EL (cell line): ENCODE measurements around the gene ZKSCAN8.

Experiments
- DNase-seq: peaks from one replicate; pipeline ENCODE4 v3.0.0-alpha.2; 2016

Gene ZKSCAN8

GRCh38 chr6:28140616-28141015 lies 1.1 kb upstream of the ZKSCAN8 start:
- no peak for DNase-seq

GRCh38 chr6:28142446-28142845 lies 763 bp downstream of the ZKSCAN8 start:
- DNase-seq = peak; percentile 21

DNA sequence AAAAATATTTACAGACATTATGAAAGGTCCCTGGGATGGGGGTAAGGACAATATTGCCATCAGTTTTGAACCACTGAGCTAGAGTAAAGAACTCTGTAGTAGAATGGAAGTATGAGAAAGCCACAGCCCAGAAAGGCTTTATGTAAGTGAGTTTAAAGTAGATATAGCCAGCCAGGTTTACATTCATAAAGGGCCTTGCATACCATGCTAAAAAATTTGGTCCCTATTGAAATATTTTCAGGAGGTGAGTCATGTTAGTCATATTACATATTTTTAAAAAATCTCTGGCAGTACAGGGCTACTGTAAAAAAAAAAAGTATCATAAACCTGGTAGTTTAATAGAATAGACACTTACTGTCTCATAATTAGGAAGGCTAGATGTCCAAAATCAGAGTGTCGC lies 3.5 kb downstream of the ZKSCAN8 start:
- peak; percentile 24 for DNase-seq

- no peak for DNase-seq
These were observed 10.8 kb downstream of the ZKSCAN8 start for GRCh38 chr6:28152531-28152930.

DNA sequence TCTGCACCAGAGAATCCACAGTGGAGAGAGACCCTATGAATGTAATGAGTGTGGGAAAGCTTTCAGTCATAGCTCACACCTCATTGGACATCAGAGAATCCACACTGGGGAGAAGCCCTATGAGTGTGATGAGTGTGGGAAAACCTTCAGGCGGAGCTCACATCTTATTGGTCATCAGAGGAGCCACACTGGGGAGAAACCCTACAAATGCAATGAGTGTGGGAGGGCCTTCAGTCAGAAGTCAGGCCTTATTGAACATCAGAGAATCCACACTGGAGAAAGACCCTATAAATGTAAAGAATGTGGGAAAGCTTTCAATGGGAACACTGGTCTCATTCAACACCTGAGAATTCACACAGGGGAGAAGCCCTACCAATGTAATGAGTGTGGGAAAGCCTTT lies 11.9 kb downstream of the ZKSCAN8 start:
- DNase-seq = no peak

GRCh38 chr6:28154357-28154756 lies 12.7 kb downstream of the ZKSCAN8 start:
- no peak for DNase-seq

DNA sequence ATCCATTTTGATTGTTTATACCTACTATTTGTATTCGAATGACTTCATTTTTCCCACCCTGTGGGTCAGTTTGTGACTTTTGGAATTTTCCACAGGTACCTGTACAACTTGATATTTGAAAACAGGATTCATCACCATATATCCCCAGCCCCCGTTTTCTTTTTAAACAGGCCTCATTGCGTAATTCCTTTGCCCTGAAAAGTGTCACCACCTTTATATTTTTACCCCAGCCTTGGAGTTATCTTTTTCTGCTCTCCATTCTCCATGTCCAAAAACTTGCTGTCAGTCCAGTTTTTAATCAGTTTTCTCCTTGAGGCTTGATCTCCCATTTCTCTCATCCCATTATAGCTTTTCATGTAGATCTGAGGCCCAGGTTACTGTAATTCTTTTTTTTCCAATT lies 16.6 kb downstream of the ZKSCAN8 start:
- no peak for DNase-seq

DNA sequence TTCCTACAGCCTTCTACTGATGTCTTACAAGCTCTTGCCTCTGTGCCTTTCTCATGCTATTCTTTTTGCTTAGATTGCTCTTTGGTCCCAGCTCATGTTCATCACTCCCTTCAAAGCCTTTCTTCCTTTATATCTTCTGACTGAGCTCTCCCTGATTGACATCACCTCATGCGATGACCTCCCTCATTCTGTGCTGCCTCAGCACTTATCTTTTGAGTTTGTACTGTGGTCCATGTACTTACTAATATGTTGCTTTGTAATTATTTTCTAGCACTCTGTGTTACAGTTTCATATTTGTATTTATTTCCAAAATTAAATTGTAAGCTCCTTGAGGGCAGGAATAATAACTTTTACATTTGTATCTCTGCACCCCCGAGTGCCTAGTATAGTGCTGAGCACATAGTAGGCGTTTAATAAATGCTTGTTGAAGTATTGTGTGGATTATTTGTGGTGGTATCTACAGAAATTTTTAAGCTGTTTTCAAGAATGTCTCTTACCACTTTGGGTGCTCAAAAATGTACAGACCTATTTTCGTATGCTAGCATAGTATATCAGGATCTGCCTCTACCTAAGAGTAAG lies 17.4 kb downstream of the ZKSCAN8 start:
- DNase-seq = no peak

- DNase-seq = peak; percentile 18
These were observed 18.6 kb downstream of the ZKSCAN8 start for GRCh38 chr6:28160233-28160632.

DNA sequence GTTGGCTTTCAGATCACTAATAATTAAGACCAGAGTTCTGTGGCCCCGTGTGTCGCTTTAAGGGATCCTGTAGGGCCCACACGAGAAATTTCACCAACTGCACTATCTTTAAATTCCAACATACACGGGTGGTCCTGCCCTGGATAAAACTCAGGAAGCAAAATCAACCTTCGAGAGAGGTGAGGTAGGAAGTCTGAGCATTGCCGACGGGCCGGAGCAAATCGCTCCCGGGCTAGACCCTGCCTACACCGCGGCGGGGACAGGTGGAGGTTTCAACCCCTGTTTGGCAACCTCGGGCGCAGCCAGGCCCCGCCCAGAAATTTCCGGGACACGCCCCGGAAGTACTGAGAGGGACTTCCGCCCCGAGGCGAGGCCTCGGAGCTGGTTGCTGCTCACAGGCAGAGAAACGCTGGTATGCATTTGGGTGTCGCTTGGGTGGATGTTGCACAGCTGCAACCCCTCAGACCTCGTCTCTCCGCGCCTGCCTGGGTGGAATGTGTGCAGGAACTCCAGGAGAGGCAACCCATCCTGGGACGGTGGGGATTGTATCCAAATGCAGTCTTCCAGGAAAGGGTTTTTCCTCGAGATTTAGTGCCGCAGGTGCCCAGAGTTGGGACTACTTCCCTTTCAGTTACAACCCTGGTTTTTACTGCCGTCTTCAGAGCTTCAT lies 19.9 kb downstream of the ZKSCAN8 start:
- peak; percentile 75 for DNase-seq

DNA sequence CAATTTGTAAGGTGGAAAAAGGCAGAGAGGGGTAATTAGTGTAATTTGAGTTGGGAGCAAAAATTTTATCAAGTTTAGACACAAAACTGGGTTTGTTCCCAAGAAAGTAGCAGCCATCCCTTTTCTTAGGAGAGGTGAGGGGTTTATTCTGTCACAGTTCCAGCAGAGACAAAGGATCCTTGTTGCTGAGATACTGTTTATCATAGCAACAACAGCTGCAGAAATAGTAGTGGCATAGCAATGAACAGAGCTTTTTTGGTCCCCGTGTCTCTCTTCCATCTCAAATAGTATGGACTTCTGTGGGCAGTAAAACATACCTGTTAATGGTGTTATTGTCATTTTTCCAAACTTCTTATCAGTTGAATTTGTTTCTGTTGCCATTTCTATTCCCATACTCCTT lies 23.9 kb downstream of the ZKSCAN8 start:
- no peak for DNase-seq

- DNase-seq = peak; percentile 94
These were observed 25.4 kb downstream of the ZKSCAN8 start for GRCh38 chr6:28167068-28167467.

DNA sequence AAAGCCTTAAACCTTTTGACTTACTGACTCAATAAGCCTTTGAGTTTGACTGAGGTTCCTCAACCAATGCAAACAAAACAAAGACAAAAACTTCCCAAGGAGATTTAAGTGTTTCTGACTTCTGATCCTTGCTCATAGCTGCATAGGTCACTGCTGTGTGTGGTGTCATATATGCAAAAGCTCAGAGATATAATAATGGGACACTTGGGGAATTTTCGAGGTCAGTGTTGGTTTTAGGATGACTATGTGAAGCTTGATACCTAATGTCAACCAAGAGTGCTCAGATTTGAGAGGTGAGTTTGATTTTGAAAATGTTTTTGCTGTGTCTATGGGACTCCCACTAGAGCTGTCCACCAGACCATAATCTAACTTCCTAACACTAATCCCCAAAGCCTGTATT lies 26.2 kb downstream of the ZKSCAN8 start:
- no peak for DNase-seq

GRCh38 chr6:28171271-28171670 lies 29.6 kb downstream of the ZKSCAN8 start:
- no peak for DNase-seq

DNA sequence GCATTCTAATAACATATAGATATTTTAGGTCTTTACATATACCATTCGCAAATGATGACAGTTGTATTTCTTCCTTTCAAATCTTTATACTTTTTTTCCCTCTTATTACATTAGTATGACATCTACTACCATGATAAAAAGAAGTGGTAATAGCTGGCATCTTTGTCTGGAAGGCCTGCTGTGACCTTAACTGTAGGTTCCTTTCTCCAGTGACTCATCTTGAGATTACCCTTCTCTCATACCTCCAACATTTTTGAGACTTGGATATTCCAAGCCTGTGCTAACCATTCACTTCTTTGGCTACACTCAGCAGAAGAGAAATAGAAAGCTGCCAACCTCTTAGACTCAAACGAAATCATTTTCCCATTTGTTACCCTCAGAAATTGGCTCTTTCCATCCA lies 30.3 kb downstream of the ZKSCAN8 start:
- DNase-seq = no peak

- no peak for DNase-seq
These were observed 34.7 kb downstream of the ZKSCAN8 start for GRCh38 chr6:28176373-28176772.

- DNase-seq = no peak
These were observed 40.6 kb downstream of the ZKSCAN8 start for GRCh38 chr6:28182255-28182654.

GRCh38 chr6:28188111-28188979 lies 46.7 kb downstream of the ZKSCAN8 start:
- DNase-seq = no peak

DNA sequence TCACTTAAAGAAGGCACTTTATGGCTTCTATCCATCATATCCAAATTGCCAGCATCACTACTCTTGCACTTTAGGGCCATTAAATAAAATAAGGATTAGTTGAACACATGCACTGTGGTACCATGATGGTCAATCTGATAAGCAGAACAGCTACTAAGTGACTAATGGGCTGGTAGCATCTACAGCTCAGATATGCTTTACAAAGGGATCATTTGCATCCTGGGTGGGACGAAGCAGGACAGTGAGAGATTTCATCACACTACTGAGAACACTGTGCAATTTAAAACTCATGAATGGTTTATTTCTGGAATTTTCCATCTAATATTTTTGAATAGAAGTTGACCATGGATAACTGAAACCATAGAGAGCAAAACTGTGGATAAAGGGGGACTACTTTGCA lies 58.3 kb downstream of the ZKSCAN8 start:
- no peak for DNase-seq

DNA sequence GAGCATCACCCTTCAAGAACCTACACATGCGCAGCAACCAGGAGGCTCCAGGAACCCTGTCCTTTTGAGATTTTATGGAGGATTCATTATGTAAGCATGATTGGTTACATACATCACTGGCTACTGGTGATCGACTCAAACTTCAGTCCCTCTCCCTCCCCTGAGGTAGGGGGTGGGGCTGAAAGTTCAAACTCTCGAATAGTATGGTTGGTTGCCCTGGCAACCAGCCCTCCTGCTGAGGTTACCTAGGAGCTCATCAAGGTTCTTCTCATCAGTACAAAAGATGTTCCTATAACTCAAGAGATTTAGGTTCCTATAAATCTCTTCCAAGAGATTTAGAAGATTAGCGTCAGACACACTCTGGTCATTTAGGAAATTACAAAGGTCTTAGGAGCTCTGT lies 61.5 kb downstream of the ZKSCAN8 start:
- DNase-seq = no peak

DNA sequence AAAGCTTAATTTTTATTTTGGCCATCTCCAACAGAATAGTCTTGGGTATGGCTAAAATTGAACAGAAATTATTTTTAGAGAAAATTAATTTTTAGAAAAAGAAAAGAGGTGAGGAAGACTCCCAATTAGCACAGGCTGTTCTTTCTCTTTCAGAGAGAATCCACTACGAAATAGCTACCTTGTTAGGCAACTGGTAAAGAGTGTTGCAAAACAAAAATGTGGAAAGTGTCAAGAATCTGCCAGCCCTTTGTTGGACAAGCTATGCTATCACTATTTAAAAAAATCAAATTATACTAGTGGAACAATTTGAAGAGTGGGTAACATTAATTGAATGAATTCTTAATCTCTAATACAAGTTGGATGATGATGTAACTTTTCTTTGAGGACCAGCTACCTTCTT lies 64.2 kb downstream of the ZKSCAN8 start:
- no peak for DNase-seq

- DNase-seq = no peak
These were observed 64.8 kb downstream of the ZKSCAN8 start for GRCh38 chr6:28206527-28206926.

GRCh38 chr6:28206928-28207509 lies 65.3 kb downstream of the ZKSCAN8 start:
- peak; percentile 26 for DNase-seq
